ENCODE data around the gene JAZF1. TPM values are rescaled to one million over a fixed set of nuclear protein-coding genes. Genes with fewer than 3 reads are reported as not detected.

Gene JAZF1
- total RNA-seq, 1 donor from 2014 or later, result 29.4 TPM

DNA sequence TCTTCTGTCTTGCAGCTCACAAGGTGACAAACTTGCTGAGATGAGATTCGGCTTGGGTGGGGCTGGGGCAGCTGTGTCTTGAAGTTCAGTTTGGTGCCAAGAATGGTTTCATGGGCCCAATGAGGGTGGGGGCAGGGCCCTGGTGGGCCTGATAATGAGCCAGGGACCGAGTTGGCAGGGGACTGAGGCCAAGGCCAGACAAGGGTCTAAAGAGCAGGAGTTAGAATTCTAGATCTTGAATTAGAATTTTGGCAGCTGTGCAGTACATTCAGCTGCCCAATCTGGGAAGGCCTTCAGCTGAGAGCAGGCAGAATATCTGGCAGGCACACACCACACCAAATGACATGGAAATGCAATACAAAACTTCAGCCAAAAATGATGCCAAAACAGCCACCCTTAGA is 1.5 kb upstream of the JAZF1 start:
- intact Hi-C loops (cut with micrococcal nuclease), result no loop called here

DNA sequence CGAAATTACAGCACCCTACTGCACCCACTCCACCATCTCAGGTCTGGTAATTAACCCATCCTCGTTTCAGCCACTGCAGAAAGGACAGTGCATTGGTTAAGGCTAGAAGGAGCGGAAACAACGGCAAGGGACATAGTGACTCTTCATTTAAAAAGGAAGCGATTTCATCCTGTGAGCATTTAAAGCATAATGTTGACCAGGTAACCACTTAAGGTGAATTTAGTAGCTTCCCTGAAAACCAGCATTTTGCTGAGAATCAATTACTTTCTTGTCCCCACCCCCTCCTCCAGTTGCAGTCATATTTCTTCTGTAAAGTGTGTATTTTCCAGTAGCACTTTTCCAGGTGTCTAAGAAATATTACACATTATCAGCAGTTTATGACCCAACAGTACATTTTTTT is 821 bp upstream of the JAZF1 start:
- Histone ChIP-seq H3K27me3 (ENCODE audit: low read depth) (no peaks in the 10 kb centered on the region), H3K4me3 (peak overlapping the region; percentile 79), H3K36me3 (no peaks in the 10 kb centered on the region), H3K27ac (replicated peaks) (peak overlapping the region; percentile 92), H3K4me1 (peaks cover 54% of the 10 kb centered on the region), H3K9me3 (replicated peaks) (no peaks in the 10 kb centered on the region)
- DNase-seq, result no peak
- intact Hi-C loops (cut with micrococcal nuclease), result no loop called here
- TF ChIP-seq, protein P1, sequence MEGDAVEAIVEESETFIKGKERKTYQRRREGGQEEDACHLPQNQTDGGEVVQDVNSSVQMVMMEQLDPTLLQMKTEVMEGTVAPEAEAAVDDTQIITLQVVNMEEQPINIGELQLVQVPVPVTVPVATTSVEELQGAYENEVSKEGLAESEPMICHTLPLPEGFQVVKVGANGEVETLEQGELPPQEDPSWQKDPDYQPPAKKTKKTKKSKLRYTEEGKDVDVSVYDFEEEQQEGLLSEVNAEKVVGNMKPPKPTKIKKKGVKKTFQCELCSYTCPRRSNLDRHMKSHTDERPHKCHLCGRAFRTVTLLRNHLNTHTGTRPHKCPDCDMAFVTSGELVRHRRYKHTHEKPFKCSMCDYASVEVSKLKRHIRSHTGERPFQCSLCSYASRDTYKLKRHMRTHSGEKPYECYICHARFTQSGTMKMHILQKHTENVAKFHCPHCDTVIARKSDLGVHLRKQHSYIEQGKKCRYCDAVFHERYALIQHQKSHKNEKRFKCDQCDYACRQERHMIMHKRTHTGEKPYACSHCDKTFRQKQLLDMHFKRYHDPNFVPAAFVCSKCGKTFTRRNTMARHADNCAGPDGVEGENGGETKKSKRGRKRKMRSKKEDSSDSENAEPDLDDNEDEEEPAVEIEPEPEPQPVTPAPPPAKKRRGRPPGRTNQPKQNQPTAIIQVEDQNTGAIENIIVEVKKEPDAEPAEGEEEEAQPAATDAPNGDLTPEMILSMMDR (IDR thresholded peaks at IDR 0.05; ENCODE audit: borderline replicate concordance), result no peak

More for the DNA sequence above, 1.5 kb upstream of the JAZF1 start:
- peaks cover 48% of the 10 kb centered on the region for H3K4me1 ChIP-seq
- DNase-seq, result no peak
- H3K27me3 ChIP-seq (ENCODE audit: low read depth), result no peaks in the 10 kb centered on the region
- H3K9me3 ChIP-seq (replicated peaks), result no peaks in the 10 kb centered on the region
- TF ChIP-seq, protein P1 (IDR thresholded peaks at IDR 0.05; ENCODE audit: borderline replicate concordance), result no peak
- no peaks in the 10 kb centered on the region for H3K36me3 ChIP-seq
- peak overlapping the region; percentile 92 for H3K27ac ChIP-seq (replicated peaks)
- H3K4me3 ChIP-seq, result no peak overlapping the region

DNA sequence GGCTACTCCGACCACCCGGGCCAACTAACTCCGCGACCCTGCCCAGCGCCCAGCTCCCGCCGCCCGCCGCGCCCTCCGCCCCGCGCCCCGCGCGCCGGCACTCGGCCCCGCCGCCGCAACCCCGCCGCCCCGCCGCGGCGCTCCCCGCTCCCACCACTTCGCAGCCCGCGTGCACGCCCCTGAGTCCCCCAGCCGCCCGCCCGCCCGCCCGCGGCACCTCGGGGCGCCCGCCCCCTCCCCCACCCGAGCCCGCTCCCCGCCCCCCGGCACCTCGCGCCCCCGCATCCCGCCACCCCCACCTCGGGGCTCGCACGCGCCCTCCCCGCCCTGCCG is 598 bp downstream of the JAZF1 start:
- intact Hi-C loops (cut with micrococcal nuclease), result no loop called here
- TF ChIP-seq, protein P1 (IDR thresholded peaks at IDR 0.05; ENCODE audit: borderline replicate concordance), result no peak
- peak overlapping the region; percentile 92 for H3K27ac ChIP-seq (replicated peaks)
- no peaks in the 10 kb centered on the region for H3K9me3 ChIP-seq (replicated peaks)
- H3K4me3 ChIP-seq, result peak overlapping the region; percentile 79
- no peaks in the 10 kb centered on the region for H3K36me3 ChIP-seq
- H3K27me3 ChIP-seq (ENCODE audit: low read depth), result no peaks in the 10 kb centered on the region
- DNase-seq, result no peak
- peaks cover 68% of the 10 kb centered on the region for H3K4me1 ChIP-seq

DNA sequence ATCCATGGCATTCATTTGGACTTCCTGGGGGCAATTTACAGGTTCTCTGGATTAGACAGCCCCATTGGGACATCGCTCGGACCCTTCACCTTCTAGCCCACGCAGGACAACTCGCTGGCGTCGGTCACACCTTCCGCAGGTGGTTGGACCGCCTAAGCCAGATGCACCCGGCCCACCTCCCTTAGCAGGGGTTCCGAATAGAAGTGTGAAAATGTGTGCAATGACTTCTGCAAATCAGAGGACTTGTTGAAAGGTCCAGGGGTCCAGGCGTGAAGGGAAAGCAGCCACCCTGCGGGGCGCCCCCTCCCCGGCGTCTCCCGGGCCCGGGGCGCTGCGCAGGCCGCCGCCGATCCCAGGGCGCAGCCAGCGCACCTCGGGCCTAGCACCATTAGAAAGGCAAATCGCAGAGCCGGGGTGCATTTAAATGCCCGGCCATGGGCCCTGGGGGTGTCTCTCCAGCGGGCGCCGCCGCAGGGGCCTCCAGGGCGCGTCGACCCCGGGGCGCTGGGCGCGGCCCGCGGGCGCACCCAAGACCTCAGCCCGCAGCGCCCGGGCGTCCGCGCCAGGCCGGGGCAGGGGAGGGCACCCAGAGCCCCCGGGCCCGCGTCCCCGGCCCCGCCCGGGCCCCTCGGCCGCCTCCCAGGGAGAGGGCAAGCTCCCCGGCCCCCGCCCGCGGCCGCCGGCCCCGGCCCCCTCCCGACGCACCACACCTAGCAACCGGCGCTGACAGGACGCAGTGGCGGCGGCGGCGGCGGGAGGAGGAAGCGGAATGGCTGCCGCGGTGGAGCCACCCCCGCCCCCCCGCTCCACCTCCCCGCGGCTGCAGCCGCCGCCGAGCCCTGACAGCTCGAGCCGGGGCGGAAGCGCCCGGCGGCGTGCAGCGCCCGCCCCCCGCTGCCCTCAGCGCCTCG is 1.2 kb downstream of the JAZF1 start:
- no peaks in the 10 kb centered on the region for H3K36me3 ChIP-seq
- intact Hi-C loops (cut with micrococcal nuclease), result no loop called here
- peak; percentile 85 for DNase-seq
- peak overlapping the region; percentile 79 for H3K4me3 ChIP-seq
- peak overlapping the region; percentile 92 for H3K27ac ChIP-seq (replicated peaks)
- TF ChIP-seq, protein P1 (IDR thresholded peaks at IDR 0.05; ENCODE audit: borderline replicate concordance), result no peak
- no peaks in the 10 kb centered on the region for H3K27me3 ChIP-seq (ENCODE audit: low read depth)
- no peaks in the 10 kb centered on the region for H3K9me3 ChIP-seq (replicated peaks)
- peaks cover 66% of the 10 kb centered on the region for H3K4me1 ChIP-seq

DNA sequence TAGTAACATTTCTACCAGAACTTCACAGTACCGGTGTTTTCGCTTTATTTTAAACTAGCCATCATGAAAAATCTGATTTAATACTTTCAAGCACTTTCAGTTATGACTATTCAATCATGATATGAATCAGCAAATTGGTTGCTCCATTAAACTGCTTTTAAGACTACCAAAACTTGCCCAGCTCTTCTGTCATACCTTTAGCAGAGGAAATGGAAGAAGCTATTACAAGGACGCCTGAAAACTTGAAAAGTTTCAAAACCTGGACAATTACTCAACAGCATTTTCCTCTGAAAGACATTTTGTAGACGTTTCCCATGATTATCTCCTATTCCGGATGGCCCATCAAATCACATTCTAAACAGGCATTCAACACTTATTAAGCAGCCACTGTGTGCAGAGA is 2.0 kb downstream of the JAZF1 start:
- H3K27me3 ChIP-seq (ENCODE audit: low read depth), result no peaks in the 10 kb centered on the region
- H3K4me3 ChIP-seq, result peak overlapping the region; percentile 79
- intact Hi-C loops (cut with micrococcal nuclease), result no loop called here
- no peak for DNase-seq
- H3K4me1 ChIP-seq, result peaks cover 73% of the 10 kb centered on the region
- TF ChIP-seq, protein P1 (IDR thresholded peaks at IDR 0.05; ENCODE audit: borderline replicate concordance), result no peak
- H3K27ac ChIP-seq (replicated peaks), result peak overlapping the region; percentile 92
- H3K9me3 ChIP-seq (replicated peaks), result no peaks in the 10 kb centered on the region
- no peaks in the 10 kb centered on the region for H3K36me3 ChIP-seq

All from left ventricle myocardium inferior (tissue), 1 donor.